NOMO-1 treated with DMSO at 0.1 percent for 48 hours (cell line): ENCODE measurements around the gene R3HDM2.

Source experiments
- DNase-seq: peaks from one replicate; lab custom pipeline; 2025; ENCODE audit not compliant: unreplicated experiment; lab: John Stamatoyannopoulos, UW

Gene R3HDM2

DNA sequence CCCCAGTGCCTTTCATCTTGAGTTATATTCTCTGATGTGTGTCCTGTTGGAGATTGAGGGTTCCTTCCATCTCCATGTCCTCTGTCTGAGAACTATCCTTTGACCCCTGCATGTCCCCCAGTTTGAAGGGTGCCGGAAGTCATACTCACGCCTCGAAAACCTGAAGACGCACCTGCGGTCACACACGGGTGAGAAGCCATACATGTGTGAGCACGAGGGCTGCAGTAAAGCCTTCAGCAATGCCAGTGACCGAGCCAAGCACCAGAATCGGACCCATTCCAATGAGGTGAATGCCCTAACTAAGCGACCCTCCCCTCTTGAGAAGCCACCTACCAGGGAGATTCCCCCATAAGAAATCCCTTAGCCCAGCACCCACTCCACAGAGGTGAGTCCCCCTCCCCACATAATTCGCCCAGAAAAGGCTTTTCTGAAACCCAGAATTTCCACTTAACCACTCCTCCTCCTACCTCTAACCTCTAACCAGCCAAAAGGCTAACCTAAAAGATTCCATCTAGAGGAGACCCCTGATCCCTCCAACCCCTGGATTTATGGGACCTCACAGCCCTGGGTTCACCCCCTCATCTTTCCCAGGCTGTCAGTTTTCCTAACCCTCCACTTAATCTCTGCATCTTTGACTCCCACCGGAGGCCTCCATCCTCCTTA lies 36.5 kb upstream of the R3HDM2 start:
- DNase-seq: no peak

DNA sequence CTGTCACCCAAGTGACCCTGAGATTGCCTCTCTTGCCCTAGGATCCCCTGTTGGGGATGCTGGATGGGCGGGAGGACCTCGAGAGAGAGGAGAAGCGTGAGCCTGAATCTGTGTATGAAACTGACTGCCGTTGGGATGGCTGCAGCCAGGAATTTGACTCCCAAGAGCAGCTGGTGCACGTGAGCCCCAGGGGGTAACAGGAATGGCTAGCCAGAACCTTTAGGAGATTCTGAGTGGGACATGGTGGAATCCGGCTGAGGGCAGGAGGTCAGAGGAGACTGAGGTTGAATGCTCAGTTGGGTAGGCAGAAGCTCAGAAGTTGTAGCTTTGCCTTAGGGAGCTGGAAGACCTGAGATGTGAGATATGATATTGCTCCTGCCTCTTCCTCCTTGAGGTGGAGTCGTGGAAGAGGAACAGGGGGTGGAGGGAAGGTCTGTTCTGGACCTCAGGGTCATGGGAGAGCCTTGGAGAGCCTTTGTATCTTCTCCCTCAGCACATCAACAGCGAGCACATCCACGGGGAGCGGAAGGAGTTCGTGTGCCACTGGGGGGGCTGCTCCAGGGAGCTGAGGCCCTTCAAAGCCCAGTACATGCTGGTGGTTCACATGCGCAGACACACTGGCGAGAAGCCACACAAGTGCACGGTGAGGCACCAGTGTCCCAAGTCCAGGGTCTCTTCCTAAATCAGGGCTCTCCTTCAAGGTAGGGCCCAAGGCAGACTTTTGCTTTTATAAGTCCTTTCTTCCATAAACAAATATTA lies 35.1 kb upstream of the R3HDM2 start:
- no peak for DNase-seq

DNA sequence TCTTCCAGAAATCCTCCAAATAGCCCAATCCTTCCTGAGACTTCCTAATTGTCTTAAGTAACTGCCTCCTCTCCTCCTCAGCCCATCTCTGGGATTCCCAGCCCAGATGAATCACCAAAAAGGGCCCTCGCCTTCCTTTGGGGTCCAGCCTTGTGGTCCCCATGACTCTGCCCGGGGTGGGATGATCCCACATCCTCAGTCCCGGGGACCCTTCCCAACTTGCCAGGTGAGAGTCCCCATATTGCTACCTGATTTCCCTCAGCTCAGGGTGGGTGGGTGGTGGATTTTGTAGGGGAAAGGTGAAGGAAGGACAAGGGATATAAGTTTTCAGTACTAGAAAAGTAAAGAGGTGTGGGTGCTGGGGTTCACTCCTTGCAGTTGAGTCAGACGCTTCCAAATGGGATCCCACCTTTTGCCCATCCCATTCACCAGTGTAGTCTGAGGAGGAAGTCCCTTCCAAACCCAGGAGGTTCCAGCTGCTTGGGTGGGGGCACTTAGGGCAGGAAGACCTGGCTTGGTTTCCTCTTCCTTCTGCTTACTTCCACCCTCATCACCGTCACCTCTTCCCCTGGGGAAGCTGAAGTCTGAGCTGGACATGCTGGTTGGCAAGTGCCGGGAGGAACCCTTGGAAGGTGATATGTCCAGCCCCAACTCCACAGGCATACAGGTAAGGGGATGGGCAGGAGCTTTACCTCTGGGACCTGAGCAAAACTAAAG lies 34.3 kb upstream of the R3HDM2 start:
- DNase-seq: no peak

DNA sequence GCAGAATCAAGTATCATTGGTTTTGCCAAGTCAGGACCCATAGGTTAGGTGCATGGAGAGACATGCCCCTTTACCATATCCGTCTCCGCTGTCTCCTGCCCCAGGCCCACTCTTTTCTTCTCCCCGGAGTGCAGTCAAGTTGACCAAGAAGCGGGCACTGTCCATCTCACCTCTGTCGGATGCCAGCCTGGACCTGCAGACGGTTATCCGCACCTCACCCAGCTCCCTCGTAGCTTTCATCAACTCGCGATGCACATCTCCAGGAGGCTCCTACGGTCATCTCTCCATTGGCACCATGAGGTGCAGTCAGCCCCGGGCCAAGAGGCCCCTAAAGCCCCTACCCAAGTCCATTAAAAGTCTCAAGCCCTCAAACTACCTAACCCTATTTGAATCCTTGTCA lies 33.7 kb upstream of the R3HDM2 start:
- DNase-seq: no peak

DNA sequence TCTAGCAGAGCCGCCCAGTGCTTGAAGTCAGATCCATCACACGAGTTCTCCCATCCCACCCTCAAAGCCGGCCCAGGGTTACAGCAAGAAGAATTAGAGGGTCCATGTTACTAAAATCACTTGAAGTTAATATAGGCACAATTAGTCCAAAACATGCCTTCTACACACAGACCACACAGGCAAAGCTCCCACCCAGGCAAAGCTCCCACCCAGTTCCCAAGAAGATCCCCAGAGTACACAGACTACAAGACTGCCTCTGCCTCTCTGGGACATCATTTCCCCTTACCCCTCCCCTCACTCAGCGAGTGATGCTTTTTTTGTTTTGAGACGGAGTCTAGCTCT lies 32.0 kb upstream of the R3HDM2 start:
- no peak for DNase-seq

DNA sequence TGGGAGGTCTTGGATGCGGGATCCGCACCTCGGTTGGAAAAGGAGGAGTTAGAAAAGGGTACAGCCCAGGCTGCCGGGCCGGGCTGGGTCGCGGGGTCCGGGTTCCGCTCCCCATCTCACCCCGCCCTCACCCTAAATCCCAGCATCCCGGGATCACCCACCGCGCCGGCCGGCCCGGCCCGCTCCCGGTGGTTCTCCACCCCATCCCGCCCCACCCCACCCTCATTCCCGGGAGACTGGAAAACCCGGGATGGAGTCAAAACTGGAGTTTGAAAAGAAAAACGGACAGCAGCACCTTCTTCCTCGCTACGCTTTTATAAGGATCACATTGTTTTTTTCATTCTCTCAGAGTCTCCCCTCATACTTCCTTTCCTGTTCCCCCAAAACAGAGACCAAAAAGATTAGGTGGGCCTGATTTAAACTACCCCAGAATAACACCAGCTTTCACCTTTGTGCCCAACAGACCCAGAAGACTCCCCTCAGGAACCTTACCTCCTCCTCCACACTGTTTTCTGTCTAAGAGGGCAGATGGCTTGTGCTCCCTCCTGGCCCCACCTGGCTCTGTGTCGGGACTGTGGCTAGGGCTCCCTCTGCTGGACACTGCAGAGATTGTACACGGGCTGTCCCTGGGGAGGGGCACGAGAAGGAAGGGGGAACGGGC lies 31.5 kb upstream of the R3HDM2 start:
- peak; percentile 79 for DNase-seq

DNA sequence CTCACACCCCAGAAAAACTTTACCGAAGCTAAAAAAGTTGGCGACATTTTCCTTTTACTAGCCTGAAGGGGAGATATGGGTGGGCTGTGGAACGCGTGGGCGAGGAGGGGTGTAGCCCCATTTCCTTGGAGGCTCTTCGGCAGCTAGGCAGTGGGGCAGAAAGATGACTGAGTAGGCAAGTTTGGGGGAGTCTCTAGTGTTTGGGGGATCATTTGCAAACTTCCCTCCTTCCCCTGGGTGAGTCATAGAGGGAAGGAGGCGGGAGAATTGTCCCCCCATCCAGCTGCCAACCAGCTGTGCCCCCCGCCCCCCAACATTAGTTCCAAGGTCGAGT lies 31.0 kb upstream of the R3HDM2 start:
- DNase-seq: no peak

DNA sequence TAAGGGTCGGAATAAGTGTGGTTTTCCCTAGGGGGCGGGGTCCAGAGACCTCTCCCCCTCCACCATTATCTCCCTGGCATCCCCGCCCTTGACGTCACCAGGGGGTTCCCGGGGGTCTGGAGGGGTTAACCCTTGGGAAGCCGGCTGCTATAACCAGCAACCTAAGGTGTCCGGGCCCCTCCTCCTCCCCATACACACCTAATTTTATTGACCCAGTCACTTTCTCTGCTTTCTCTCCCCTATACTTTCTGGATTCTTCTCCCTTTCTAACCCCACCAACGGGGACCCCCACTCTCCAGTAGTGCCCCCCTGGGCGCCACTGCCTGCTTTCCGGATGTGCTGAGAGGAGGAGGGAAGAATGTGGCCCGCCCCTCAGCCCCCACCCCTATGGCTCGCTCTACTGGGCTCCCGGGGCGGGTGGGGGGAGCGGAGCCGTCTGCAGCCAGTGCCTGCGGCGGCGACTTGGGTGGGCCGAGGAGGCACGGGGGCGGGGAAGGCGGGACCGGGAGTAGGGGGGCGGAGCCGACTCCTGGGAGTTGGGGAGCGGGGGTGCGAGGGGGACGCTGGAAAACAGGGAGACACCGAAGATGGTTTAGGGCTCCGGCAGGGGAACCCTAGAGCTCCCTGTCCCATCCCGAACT lies 30.6 kb upstream of the R3HDM2 start:
- no peak for DNase-seq

DNA sequence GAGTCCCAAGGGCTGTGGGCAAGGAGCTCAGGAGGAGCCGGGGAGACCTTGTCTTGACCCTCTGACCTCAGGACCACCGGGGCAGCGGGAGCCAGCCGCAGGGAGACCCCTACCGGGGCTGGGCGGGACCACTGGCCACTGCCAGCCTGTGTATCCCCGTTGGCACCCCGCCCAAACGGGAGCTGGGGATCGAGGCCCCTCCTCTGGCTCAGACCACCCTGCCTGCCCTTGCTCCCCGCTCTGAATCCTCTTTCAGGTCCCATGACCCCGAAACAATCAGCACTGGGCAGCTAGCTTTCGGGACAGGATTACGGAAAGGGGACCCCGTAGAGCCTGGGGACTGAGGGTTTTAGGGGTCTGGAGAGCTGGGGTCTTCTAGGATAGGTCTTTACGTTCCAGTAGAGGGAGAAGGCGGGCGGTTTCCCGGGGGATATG lies 30.0 kb upstream of the R3HDM2 start:
- DNase-seq: no peak

DNA sequence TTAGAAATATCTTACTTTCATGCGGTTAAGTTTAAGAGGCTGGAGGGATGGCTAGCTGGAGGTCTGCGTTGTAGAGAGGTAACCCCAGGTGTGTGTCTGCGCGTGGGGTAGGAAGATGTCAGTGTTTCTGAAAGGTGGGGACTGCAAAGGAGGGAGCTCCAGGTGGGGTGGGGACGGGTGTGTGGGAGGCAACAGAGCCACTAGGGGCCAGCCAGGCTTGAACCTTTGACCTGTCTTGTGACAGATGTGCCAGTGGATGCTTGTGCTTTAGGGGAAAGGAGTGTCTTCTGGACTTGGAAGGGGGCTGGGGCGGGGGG lies 29.6 kb upstream of the R3HDM2 start:
- DNase-seq: no peak

DNA sequence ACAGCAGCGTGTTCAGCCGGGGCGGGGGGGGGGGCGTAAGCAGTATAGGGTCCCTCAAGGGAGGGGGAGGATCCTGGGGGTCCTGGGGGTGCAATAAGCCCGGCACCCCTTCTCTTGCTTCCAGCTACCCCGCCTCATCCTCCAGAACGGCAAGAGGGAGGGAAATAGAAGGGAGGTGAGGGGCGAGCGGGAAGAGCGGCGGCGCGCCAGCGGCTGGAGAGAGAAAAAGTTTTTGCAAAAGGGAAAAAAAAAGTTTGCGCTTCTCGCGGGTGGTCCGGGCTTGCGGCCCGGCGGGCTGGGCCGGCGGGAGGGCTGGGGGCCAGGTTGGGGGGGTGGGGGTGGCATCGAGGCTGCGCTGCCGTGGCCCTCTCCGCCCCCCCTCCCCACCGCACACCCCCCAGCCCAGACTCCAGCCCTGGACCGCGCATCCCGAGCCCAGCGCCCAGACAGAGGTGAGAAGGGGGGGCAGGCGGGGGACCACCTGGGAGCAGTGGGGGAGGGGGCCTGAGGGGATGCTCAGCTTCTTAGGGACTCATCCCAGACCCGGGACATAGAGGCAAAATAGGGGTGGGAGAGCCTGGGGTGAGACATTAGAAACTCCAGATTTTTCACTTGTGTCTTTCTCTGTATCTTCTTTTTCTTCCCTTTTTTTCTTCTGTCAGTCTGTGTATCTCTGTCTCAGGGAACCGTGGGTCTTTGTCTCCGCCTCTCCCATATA lies 29.1 kb upstream of the R3HDM2 start, which contains the start of gene GLI1:
Gene GLI1 (plus strand): TSS at position 36 of the 718 bp plus-strand sequence. CDS start 3,907 bp downstream, outside the sequence.
- no peak for DNase-seq

DNA sequence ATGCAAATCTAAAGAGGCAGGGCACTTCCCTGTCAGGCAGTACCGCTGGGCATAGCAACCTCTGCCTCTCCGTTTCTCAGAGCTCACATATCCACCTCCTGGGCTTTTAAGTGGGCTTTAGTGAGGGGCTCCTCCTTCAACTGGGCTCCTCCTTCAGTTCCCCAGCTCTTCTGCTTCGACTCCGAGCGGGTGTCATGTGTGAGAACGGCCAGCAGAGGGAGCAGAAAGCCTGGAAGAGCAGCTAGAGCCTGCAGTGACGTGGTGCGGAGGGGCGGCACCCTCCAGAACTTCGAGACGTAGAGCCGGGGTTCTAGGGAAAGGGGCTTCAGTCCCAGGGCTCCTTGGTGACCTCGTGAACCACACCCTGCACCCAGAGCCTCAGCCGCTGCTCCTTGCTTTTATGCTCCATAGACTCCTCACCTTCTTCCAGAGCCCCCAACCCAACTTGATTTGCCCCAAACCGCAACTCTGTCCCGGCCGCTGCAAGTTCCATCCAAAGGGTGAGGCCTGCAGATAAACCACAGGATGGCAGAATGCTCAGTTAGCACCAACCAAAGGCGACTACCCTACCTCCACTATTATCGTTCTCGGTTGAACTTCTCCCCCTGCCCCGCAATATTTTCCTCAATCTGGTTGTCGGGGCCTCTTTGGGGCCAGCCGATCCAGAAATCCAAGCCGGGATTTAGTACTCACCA lies 28.4 kb upstream of the R3HDM2 start:
- peak; percentile 96 for DNase-seq

DNA sequence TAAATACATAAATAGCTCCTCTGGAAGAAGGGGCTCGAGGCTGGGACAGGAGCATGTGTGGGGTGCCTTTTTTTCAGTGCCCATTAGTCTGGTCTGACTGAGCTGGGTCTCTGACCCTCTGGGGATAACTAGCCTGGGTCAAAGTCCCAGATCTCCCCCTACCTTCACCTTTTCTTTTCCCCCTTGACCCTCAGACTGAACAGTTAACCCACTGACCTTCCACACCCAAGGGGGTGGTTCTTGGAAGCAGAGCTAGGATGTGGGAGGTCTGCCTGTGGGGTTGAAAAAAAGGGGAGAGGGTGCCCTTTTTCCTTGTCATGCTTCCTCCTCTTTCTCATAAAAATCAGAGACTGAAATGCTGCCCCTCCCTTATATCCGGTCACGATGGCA lies 27.8 kb upstream of the R3HDM2 start:
- DNase-seq: no peak

DNA sequence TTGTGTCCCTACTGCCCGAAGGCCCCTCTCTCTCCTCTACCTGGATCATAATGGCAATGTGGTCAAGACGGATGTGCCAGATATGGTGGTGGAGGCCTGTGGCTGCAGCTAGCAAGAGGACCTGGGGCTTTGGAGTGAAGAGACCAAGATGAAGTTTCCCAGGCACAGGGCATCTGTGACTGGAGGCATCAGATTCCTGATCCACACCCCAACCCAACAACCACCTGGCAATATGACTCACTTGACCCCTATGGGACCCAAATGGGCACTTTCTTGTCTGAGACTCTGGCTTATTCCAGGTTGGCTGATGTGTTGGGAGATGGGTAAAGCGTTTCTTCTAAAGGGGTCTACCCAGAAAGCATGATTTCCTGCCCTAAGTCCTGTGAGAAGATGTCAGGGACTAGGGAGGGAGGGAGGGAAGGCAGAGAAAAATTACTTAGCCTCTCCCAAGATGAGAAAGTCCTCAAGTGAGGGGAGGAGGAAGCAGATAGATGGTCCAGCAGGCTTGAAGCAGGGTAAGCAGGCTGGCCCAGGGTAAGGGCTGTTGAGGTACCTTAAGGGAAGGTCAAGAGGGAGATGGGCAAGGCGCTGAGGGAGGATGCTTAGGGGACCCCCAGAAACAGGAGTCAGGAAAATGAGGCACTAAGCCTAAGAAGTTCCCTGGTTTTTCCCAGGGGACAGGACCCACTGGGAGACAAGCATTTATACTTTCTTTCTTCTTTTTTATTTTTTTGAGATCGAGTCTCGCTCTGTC lies 26.1 kb upstream of the R3HDM2 start:
- no peak for DNase-seq

DNA sequence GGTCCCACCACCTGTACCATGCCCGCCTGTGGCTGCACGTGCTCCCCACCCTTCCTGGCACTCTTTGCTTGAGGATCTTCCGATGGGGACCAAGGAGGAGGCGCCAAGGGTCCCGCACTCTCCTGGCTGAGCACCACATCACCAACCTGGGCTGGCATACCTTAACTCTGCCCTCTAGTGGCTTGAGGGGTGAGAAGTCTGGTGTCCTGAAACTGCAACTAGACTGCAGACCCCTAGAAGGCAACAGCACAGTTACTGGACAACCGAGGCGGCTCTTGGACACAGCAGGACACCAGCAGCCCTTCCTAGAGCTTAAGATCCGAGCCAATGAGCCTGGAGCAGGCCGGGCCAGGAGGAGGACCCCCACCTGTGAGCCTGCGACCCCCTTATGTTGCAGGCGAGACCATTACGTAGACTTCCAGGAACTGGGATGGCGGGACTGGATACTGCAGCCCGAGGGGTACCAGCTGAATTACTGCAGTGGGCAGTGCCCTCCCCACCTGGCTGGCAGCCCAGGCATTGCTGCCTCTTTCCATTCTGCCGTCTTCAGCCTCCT lies 25.4 kb upstream of the R3HDM2 start:
- DNase-seq: peak; percentile 56

DNA sequence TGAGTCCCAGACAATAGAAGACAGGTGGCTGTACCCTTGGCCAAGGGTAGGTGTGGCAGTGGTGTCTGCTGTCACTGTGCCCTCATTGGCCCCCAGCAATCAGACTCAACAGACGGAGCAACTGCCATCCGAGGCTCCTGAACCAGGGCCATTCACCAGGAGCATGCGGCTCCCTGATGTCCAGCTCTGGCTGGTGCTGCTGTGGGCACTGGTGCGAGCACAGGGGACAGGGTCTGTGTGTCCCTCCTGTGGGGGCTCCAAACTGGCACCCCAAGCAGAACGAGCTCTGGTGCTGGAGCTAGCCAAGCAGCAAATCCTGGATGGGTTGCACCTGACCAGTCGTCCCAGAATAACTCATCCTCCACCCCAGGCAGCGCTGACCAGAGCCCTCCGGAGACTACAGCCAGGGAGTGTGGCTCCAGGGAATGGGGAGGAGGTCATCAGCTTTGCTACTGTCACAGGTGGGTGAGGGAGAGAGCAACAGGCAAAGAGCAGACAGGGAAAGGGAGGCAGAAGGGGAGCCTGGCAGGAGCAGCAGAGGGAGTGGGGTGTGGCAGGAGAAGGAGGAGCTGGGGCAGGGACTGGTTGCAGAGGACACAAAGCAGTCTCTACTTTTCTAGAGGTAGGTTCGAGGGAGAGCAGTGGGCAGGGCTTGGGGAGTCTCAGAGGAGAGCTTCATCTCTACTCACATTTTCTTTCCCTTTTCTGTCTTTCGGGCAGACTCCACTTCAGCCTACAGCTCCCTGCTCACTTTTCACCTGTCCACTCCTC lies 24.7 kb upstream of the R3HDM2 start:
- DNase-seq: no peak

DNA sequence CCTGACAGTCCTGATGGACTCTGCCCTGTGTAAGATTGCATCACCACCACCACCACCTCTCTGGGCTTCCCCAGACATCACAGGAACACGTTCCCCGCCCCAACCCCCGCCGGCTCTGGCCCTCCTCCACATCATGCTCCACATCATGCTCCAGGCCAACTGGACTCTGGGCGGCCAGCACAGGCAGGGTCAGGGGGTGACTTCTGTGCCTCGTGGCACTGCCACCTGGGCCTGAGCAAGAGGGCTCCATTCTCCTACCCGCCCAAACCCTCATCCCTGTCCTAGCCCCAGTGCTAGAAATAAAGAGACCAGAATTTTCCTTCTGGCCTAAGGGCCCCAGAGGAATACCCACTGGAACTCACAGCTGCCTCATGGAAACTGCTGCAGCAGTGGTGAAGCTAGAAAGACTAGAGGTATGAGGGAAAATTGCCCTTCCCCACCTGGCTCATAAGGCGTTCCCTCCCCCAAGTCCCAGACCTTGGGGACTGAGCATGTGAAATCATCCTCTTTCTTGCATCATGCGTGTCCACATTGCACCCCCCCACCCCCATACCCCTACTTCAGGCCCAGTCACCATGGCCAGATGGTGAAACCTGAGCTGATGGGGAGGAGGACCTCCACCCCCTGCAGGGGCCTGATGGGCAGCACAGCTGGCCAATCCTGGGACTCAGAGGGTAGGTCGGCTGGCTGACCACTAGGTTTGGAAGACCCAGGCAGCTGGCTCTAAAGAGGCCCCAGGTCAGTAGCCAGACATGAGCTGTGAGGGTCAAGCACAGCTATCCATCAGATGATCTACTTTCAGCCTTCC lies 23.9 kb upstream of the R3HDM2 start, which contains the start of gene INHBE:
Gene INHBE (plus strand): TSS at position 742 of the 808 bp plus-strand sequence. CDS start 230 bp downstream, outside the sequence.
- peak; percentile 51 for DNase-seq
